Neuron (in vitro differentiated cells): ENCODE measurements around the gene SLC24A4.

ENCODE experiments used
- H2AFZ ChIP-seq: one replicate; pipeline ENCODE4 v1.6.1; 2013; ENCODE audit warnings: low read depth, mild to moderate bottlenecking, inconsistent platforms, low read length, moderate library complexity
- H3K27me3 ChIP-seq: one replicate; pipeline ENCODE4 v1.6.1; 2013; ENCODE audit warnings: low read length; ENCODE audit not compliant: insufficient read depth
- H3K36me3 ChIP-seq: one replicate; pipeline ENCODE4 v1.6.1; 2013; ENCODE audit warnings: low read length; ENCODE audit not compliant: insufficient read depth
- H3K4me1 ChIP-seq: one replicate; pipeline ENCODE4 v1.6.1; 2013; ENCODE audit warnings: low read length; ENCODE audit not compliant: insufficient read depth
- H3K4me3 ChIP-seq: 2 replicates; pipeline ENCODE4 v1.5.1; 2013; ENCODE audit warnings: mild to moderate bottlenecking, low read length, moderate library complexity
- H3K9me3 ChIP-seq: one replicate; pipeline ENCODE4 v1.6.1; 2013; ENCODE audit warnings: low read length

SLC24A4 gene

GRCh38 chr14:92356677-92357076 is 33.7 kb downstream of the SLC24A4 start:
- Histone ChIP-seq H3K4me1 (no peaks in the 10 kb centered on the region), H2AFZ (no peak overlapping the region), H3K4me3 (no peak overlapping the region), H3K9me3 (no peaks in the 10 kb centered on the region), H3K36me3 (no peaks in the 10 kb centered on the region), H3K27me3 (peaks cover 6% of the 10 kb centered on the region)

GRCh38 chr14:92360651-92361370 is 37.8 kb downstream of the SLC24A4 start:
- Histone ChIP-seq H3K4me1 (no peaks in the 10 kb centered on the region), H3K36me3 (no peaks in the 10 kb centered on the region), H2AFZ (no peak overlapping the region), H3K27me3 (peaks cover 4% of the 10 kb centered on the region), H3K4me3 (no peak overlapping the region), H3K9me3 (no peaks in the 10 kb centered on the region)

GRCh38 chr14:92362781-92363235 is 39.8 kb downstream of the SLC24A4 start:
- peaks cover 8% of the 10 kb centered on the region for H3K27me3 ChIP-seq
- no peak overlapping the region for H3K4me3 ChIP-seq
- H2AFZ ChIP-seq, result no peak overlapping the region
- no peaks in the 10 kb centered on the region for H3K4me1 ChIP-seq
- H3K36me3 ChIP-seq, result no peaks in the 10 kb centered on the region
- H3K9me3 ChIP-seq, result no peaks in the 10 kb centered on the region

- no peaks in the 10 kb centered on the region for H3K9me3 ChIP-seq
- no peak overlapping the region for H3K4me3 ChIP-seq
- H3K36me3 ChIP-seq, result no peaks in the 10 kb centered on the region
- H3K27me3 ChIP-seq, result peaks cover 8% of the 10 kb centered on the region
- no peak overlapping the region for H2AFZ ChIP-seq
- H3K4me1 ChIP-seq, result no peaks in the 10 kb centered on the region
Observed at GRCh38 chr14:92366237-92366636, 43.3 kb downstream of the SLC24A4 start.

- Histone ChIP-seq H2AFZ (no peak overlapping the region), H3K4me1 (no peaks in the 10 kb centered on the region), H3K27me3 (peaks cover 4% of the 10 kb centered on the region), H3K4me3 (no peak overlapping the region), H3K36me3 (no peaks in the 10 kb centered on the region), H3K9me3 (no peaks in the 10 kb centered on the region)
Observed at GRCh38 chr14:92368001-92368400, 45.0 kb downstream of the SLC24A4 start.

GRCh38 chr14:92369097-92369496 is 46.1 kb downstream of the SLC24A4 start:
- no peak overlapping the region for H3K4me3 ChIP-seq
- peaks cover 4% of the 10 kb centered on the region for H3K27me3 ChIP-seq
- no peaks in the 10 kb centered on the region for H3K36me3 ChIP-seq
- no peaks in the 10 kb centered on the region for H3K4me1 ChIP-seq
- no peaks in the 10 kb centered on the region for H3K9me3 ChIP-seq
- no peak overlapping the region for H2AFZ ChIP-seq

- no peak overlapping the region for H2AFZ ChIP-seq
- H3K4me3 ChIP-seq, result no peak overlapping the region
- no peaks in the 10 kb centered on the region for H3K9me3 ChIP-seq
- no peaks in the 10 kb centered on the region for H3K27me3 ChIP-seq
- H3K36me3 ChIP-seq, result no peaks in the 10 kb centered on the region
- H3K4me1 ChIP-seq, result no peaks in the 10 kb centered on the region
Observed at GRCh38 chr14:92372230-92372629, 49.3 kb downstream of the SLC24A4 start.

GRCh38 chr14:92373336-92373735 is 50.4 kb downstream of the SLC24A4 start:
- H3K4me3 ChIP-seq, result no peak overlapping the region
- H2AFZ ChIP-seq, result no peak overlapping the region
- no peaks in the 10 kb centered on the region for H3K9me3 ChIP-seq
- H3K36me3 ChIP-seq, result no peaks in the 10 kb centered on the region
- no peaks in the 10 kb centered on the region for H3K27me3 ChIP-seq
- no peaks in the 10 kb centered on the region for H3K4me1 ChIP-seq

GRCh38 chr14:92380131-92380530 is 57.2 kb downstream of the SLC24A4 start:
- Histone ChIP-seq H3K36me3 (no peaks in the 10 kb centered on the region), H3K27me3 (no peaks in the 10 kb centered on the region), H3K9me3 (no peaks in the 10 kb centered on the region), H3K4me3 (no peak overlapping the region), H3K4me1 (no peaks in the 10 kb centered on the region), H2AFZ (no peak overlapping the region)

GRCh38 chr14:92380582-92380981 is 57.6 kb downstream of the SLC24A4 start:
- H3K36me3 ChIP-seq, result no peaks in the 10 kb centered on the region
- no peaks in the 10 kb centered on the region for H3K9me3 ChIP-seq
- no peaks in the 10 kb centered on the region for H3K27me3 ChIP-seq
- H2AFZ ChIP-seq, result no peak overlapping the region
- H3K4me1 ChIP-seq, result no peaks in the 10 kb centered on the region
- no peak overlapping the region for H3K4me3 ChIP-seq

- Histone ChIP-seq H3K27me3 (no peaks in the 10 kb centered on the region), H3K4me1 (no peaks in the 10 kb centered on the region), H3K9me3 (no peaks in the 10 kb centered on the region), H2AFZ (no peak overlapping the region), H3K36me3 (no peaks in the 10 kb centered on the region), H3K4me3 (no peak overlapping the region)
Observed at GRCh38 chr14:92382677-92383076, 59.7 kb downstream of the SLC24A4 start.

GRCh38 chr14:92383805-92384204 is 60.8 kb downstream of the SLC24A4 start:
- H3K9me3 ChIP-seq, result no peaks in the 10 kb centered on the region

GRCh38 chr14:92384461-92385133 is 61.6 kb downstream of the SLC24A4 start:
- Histone ChIP-seq H3K36me3 (no peaks in the 10 kb centered on the region), H3K4me3 (no peak overlapping the region), H3K4me1 (no peaks in the 10 kb centered on the region), H3K27me3 (no peaks in the 10 kb centered on the region), H2AFZ (no peak overlapping the region), H3K9me3 (no peaks in the 10 kb centered on the region)

More at GRCh38 chr14:92383805-92384204, 60.8 kb downstream of the SLC24A4 start:
- no peak overlapping the region for H2AFZ ChIP-seq
- H3K27me3 ChIP-seq, result no peaks in the 10 kb centered on the region
- H3K36me3 ChIP-seq, result no peaks in the 10 kb centered on the region
- H3K4me1 ChIP-seq, result no peaks in the 10 kb centered on the region
- H3K4me3 ChIP-seq, result no peak overlapping the region
